CD4-positive, alpha-beta T cell treated with Interleukin-15 for 1 hour (primary cell): ENCODE results near the gene MB21D2.

Source experiments
- DNase-seq: peaks from one replicate; pipeline ENCODE4 v3.0.0-alpha.2; 2020

MB21D2 gene

DNA sequence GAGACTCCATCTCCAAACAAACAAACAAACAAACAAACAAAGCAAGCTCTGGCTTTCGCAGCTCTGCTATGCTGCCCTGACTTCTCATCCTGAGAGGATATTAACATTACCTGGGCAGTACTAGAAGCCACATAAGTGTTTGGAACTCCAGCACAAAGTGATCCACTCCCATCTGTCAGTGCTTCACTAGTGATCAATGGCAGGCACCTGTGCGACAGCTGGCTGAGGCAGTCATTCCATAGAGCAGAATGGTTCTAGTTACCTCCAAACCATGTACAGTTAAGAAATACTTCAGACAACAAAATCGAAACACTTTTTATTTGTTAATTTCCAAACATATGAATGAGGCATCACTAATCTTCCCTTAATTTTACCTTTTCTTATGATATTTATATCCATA is 2.8 kb upstream of the MB21D2 start:
- no peak for DNase-seq

DNA sequence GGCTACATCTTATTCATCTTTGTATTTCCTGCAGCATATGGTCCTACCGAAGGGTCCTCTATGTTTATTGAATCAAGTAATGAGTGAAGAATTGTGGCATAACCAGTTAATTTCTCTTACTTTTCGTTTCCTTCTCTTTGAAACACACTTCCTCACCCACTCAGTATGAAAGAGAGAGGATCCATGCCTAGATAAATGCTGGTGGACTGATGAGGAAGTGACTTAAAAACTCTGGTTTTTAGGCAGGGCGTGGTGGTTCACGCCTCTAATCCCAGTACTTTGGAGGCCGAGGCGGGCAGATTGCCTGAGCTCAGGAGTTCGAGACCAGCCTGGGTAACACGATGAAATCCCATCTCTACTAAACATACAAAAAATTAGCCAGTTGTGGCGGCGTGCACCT is 2.2 kb upstream of the MB21D2 start:
- DNase-seq, result no peak

DNA sequence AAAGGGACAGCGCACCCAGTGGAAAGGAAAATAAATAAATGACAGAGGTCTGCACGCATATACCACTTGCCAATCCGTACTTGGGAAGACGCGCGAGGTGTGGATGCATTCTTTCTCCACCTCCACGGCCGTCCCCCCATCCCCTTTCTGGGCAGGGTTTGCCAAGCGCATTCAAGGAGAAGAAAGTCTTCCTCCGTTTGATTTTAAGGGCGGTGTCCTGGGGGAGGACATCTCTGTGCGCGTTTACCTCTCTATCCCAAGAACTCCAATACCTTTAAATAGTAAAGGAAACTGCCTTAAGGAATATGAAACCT is 576 bp upstream of the MB21D2 start:
- no peak for DNase-seq

DNA sequence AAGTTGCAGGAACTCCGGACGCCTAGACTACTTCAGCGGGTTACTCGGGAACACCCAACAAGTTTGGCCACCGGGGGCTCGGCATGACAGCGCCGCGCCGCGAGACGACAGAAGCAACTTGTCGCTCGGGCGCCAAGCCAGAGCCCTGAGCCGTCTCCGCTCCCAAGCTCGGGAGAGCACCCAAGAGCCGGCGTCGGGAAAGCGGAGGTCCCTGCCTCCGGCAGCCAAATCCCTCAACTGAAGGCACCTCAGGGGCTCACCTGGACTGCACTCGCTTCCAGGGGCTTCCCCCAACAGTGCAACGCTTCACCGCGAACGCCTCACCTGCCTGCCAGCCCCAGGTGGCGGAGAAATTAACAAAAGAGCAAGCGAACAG is 640 bp downstream of the MB21D2 start:
- no peak for DNase-seq

DNA sequence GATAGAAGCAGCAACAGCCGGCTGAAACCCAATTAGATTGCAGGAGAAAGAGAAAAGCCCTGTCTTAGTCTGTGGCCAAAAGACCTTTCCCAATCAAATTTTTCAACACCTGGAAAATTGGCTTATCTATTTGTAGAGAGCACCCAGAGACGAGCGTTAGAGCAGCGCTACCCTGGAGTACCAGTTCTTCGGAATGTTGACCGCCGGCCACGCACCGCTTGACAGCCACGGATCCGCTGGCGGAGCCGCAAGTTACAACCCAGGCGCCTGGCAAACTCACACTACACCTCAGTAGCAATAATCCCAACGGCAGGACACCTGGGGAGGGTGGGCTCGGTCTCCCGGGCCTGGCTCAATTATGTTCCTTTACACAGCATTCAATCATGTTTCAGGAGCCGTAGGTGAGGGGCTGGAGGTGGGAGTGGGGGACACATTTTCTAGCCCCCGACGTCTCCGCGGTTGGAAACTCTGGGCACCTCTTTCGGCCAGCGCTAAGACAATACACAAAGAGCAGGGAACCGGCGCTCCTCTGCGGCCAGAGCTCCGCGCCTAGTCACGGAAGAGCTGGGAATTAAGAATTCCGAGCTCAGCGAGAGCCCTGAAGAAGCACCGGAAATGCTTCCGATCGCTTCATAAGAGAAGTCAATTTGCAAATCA is 1.2 kb downstream of the MB21D2 start:
- no peak for DNase-seq

DNA sequence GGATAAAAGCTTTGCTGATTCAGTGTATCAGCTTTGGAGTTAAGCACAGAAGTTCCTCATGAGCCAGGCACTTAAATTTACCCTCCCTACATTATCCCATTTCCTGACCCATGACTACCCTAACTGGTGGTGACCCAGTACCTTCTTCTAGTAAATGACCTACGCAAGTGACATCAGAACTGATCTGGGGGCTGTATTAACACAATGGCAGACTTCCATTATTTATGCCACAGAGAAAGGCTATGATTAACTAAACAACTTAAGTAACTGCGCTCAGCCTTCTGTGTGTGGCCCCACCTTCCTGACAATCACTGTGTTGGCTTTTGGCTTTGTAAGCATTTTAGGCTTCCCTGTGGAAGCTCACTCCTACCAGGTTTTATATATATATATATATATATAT is 1.9 kb downstream of the MB21D2 start:
- no peak for DNase-seq

DNA sequence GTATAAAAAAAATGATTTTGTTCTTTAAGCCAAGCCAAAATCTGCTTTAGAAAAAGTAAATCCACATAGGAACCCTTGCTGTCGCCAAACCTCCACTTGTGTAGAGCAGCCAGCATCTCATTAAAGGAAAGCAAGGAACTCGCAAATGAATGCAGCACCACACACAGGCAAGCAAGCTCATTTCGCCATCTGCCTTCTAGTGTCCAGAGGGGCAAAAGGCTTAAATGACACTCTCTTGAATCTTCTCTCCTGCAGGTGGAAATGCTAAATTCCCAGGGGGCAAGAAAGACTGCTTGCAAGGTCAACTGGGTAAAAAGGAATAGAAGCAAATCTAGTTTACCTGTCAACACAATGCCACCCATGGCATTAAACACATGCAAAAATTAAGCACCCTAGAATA is 2.4 kb downstream of the MB21D2 start:
- no peak for DNase-seq

DNA sequence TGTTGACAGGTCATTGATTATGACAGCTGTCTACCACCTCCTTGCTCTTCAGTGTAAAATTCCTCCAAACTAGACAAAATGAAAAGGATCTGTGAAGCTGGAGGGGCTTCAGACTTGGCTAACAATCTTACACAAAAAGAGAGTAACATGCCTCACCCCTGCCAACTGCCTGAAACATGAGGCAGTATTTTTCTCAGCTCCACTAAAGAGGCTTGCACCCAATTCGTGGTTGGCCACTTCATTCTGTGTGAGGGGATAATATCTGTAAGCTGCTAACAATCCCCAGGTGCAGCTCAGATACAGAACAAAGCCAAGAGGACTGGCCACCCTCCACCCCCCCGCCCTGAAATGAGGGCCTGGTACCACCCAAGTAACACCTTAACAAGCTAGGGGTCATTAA is 2.8 kb downstream of the MB21D2 start:
- no peak for DNase-seq

DNA sequence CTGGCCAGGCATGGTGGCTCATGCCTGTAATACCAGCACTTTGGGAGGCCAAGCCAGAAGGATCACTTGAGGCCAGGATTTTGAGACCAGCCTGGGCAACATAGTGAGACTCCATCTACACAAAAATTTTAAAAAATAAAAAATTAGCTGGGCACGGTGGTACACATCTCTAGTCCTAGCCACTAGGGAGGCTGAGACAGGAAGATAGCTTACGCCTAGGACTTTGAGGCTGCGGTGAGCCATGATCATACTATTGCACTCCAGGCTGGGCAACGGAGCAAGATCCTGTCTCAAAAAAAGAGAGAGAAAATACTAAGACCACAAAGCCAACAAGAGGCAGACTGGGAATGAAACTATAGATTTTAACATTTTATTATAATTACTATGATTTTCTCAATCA is 4.1 kb downstream of the MB21D2 start:
- DNase-seq, result no peak

DNA sequence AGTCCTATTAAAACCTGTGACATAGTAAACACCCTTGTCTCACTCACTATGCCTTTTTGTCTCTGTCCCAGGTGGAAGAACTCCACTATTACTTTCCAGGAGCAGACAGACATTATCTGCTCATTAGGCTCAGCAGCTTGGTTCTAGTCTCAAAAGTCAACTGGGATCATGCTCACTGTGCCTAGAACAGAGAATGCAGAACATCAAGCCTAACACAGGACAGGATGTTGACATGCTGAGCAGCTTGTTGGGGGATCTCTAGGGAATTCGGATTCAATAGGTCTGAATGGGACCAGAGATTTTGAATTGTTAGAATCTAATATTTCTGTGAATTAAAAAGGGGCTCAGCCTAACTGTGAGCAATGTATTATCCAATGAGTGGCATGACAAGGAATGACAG is 6.4 kb downstream of the MB21D2 start:
- no peak for DNase-seq

DNA sequence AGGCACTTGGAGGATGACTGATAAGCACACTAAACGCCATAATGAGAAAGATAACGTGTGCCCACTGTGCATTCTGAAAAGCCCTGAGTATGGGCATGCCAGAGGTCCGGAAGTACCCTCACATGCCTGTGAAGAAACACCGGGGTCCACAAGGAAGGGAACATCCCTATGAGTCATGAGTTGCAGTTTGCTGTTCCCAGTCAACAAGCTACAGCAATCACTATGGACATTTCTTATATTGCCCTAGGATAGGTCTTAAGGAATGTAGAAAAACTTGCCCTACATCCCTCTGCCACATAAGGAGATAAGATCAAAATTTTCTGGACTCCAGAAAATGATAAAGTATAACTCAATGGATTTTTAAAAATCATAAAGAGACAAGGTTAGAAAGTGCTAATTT is 9.9 kb downstream of the MB21D2 start:
- no peak for DNase-seq

DNA sequence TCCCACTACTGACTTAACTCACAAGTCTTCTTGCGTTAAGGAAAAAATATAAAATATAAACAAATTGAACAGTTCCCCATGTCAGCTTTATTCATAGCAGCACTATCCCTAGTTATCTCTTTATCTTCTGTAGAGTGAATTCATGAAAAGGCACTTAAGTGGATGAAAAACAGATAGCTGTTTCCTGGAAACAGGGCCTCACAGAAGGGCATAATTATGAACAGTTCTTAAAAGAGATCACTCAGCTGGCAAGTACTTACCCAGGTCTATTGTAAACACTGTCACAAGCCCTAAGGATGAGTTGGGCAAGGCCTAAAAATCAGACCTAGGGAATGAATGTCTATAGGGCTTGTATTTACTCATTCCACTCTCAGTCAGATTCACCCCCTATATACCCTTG is 10.7 kb downstream of the MB21D2 start:
- DNase-seq, result no peak

DNA sequence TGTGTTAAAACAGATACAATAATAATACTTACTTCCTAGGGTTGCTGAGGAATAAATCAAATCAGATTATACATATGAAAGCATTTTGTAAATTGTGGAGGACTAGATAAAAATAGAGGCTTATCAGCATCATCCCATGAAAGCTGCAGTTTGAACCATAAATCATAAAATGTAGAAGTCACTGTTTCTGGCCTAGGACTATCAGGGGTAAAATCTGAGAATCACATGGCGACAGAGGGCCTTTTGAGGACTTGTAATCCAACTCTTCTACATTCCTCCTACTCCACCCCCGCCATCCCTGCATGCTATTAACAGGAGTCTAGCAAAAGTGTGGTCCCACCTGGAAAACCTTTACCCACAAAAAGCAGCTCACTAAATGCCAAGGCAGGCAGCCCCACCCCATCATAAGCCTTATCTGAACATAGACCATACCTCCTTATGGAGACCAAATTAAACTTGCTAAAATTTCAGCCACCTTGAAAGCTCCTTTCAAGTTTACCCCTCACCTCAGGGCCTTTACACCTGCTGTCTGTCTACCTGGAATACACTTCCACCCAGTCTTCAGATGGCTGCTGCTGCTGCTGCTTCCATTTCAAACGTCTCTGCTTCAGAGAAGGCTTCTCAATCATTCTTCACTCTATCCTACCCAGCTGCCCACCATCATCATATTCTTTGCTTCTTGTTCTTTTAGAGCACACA is 11.5 kb downstream of the MB21D2 start:
- no peak for DNase-seq

DNA sequence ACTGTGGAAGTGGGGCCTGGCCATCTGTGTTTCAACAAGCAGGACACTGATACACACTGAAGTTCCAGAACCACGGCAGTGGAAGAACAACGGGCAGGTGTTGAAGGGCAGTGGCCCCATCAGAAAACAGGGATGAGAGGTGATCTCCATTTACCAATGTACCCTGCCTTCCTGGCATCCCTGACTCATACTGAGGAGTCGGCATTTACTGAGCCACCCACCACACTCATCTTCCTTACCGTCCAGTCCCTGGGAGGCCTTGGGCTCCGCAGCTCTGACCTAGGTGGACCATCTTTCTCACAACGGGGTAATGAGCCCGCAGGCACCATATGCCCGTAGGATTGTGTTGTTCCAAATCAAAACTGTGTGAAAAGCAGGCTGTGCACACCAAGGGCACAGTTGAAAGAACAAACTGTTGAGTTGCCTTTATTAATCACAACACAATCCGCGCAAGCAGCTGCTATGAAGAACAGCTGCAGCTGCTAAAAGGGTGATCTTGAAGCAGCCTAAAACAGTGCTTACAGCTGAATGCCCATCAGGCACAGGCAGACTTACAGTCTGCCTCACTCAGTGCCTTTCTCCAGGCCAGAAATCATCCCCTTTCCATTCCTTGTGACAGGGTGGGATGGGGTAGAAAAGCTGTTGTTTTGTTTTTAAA is 12.9 kb downstream of the MB21D2 start:
- no peak for DNase-seq

DNA sequence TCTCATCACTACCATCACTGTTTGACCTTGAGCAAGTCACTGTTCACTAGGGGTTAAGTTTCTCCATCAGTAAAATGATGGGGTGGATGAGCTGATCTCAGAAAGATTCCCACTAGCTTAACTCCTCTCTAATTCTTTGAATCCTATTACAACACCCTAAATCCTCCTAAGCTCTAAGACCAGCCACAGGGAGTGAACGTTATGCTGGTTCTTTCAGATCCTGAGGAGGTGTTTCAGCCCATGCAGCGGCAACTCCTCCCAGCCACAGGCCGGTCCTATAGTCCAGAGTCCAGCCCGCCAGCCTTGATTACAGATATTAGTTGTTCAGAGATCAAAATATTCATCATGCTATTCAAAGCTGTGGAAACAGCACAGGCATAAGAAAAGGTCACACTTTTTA is 15.1 kb downstream of the MB21D2 start:
- DNase-seq, result no peak

DNA sequence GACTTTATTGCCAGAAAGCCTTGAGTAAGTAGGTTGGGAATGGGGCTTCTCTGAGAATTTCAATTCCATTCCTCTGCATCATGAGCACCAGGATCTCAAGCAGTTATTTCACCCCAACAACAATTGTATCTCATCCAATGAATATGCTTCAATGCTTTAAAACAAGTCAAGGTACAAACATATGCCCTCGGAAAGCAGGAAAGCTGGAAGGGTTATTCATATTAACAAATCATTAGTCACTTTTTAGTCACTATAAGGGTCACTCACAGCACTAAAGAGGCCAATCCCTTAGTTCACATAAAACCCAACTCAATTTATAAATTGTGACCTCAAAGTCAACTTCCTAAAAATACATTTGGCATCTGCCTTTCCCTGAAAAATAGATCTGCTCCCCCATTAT is 16.2 kb downstream of the MB21D2 start:
- DNase-seq, result no peak

DNA sequence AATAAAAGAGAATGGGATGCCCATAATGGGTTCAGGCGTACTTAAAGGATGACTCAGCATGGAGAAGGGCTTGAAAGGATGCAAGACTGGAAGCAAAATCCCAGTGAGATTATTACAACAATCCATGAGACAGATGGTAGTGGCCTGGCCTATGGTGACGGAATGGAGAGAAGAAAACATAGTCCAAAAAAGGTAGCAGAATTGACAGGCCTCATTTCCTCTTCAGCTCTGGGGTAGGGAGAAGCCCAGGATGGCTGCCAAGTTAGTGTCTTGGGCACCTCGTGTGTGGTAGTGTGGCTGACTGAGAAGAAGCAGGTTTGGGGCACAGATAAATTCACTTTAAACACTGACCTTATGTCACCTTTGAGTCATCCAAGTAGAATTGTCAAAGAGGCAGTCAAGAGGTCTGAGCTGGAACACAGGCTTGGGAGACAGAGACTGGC is 18.1 kb downstream of the MB21D2 start:
- DNase-seq, result no peak

DNA sequence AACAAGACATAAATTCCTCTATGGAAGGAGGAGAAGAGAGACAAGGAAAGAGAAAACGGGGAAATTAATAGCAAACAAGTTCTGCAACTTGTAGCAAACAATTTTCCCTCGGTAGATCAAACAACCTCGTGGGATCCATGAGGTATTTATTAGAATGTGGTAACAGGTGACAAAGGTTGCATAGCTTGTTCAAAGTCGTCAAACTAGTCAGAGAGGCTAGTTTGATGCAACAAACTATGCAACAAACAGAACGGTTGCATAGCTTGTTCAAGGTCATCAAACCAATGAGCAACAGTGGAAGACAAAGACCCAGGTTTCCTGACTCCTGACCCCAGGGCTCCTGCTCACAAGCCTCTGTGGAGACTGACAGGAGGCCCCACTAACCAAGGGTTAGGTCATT is 20.7 kb downstream of the MB21D2 start:
- no peak for DNase-seq

DNA sequence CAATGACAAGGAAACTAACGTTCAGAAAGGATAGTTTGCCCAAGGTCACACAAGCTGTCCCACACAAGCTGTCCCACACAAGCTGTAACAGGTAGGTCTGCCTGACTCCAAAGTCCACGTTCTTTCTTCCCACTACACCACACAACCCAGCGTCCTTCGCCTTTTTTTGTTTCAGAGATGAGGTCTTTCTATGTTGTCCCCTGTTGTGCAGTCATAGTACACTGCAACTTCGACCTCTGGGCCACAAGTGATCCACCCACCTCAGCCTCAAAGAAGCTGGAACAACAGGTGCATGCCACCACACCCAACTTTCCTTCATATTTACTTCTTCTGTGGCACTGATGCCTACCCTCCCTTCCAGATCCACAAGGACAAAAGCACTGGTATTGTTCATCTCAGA is 21.4 kb downstream of the MB21D2 start:
- DNase-seq, result no peak

DNA sequence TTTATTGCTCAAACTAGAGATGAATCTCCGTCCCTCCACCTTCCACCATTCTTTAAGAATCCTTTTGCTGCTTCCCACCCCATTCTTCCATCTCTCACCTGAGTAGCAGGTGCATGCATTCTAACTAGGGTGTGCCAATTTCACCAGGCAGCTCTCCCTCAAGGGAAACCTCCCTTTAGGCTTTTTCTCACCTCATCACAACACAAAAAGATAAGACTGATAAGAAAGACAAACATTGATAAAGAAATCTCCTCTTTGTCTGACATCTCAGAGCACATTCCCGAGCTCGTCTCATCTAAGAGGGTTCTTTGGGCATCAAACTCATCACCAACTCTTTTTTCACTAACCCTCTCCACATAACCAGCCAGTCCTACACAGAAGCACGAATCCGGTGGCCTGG is 23.0 kb downstream of the MB21D2 start:
- DNase-seq, result no peak

DNA sequence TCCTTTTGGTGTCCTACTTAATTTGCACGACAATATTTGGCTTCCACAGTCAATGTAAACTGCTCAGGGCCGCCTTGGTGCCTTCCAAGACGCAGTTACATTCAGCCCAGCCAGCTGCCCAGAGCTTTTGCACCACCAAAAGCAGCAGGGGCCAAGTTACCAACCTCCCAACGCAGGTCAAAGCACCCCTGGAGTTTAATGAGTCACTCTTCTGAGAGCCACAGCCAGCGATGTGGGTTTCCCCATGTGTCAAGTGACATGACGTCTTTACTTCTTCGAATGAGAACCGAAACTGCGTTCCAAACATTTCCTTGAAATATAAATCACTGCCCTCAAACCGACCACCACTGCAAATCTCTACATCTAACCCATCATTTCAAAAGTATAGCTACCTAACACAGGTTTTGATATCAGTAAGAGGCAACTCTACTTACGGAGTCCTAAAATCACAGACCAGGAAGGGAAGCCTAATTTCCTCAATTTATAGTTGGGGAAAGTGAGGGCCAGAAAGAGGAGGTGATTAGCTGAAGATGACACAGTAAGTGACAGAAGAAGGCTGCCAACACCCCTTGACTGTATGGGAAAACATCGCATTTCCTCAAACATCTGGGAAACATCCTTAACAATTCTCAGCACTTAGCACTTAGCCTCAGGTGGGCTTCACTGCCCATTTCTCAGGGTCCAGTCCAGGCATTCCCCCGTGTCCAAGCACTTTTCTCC is 24.5 kb downstream of the MB21D2 start:
- DNase-seq, result peak; percentile 81

DNA sequence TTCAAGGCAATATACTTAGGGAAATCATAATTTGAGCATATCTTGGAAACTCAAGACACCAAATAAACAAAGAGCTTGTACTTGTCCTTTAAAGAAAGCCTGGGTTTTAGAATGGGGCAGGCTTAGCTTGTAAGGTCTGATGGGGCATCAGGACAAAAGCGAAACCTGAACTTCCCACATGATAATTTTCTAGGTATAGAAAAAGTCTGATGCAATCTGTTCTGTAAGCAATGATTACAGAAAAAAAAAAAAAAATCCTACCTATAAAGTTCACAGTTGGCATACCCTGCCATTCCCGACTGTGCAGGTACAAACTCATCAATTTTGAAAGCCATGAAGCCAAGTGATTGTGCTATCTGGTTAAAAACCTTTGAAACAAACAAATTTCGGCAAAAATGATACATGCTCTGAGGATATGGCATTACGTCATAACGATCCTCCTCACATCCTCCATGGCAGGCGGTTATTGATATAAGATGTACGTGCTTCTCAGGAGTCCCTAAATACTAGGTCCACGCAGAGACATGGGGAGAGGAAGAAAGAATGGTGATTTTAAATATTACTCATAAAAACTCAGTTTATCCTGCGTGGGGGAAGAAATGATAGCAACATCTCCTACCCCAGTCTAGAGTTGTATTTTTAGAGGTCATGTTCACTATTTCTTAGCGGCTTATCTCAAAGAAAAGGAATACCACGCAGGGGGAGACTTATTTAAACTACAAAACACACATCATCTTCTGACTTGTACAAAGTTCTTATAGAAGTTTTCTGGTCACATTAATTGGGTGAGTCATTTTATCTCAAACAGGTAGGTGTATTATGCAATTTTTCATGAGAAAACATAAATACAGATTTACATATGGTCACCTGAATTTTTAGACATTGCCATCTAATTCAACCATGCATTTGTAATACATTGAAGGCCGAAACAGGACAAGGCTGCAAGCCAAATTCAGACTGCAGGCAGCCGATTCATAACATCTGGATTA is 27.0 kb downstream of the MB21D2 start:
- no peak for DNase-seq

DNA sequence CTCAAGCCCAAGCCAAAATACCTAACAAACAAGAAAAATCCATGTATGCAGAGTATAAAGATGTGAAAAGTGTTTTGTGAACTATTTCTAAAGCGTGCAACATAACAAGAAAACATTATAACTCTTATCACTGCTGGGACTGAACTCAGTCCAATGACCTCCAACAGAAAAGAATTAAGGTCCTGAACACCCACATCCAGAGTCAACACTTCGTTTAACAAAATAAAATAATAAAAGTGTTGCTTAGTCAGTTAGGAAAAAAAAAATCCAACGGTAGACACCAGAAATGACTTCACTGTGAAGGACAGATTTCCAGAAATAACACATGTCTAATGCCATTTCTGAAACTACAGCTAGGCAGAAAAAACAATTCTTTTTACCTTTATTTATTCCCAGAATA is 28.0 kb downstream of the MB21D2 start:
- no peak for DNase-seq
